HL-60 (cell line): ENCODE results near the gene SLC27A5.

Source experiments
- DNase-seq, 2 experiments: peaks; one replicate each; pipeline ENCODE4 v3.0.0-alpha.2; 2010 to 2020; ENCODE audit warnings: low read depth in 1 of 2, low spot score in 1 of 2
- H3K27ac ChIP-seq: fragments of 250-450 bp; sonication (Bioruptor Pico); replicated peaks from 2 replicates; pipeline ENCODE4 v1.5.1; 2020; ENCODE audit warnings: mild to moderate bottlenecking, moderate library complexity
- H3K27me3 ChIP-seq: fragments of 250-450 bp; sonication (Bioruptor Pico); 2 replicates; pipeline ENCODE4 v1.5.1; 2021; ENCODE audit warnings: mild to moderate bottlenecking, moderate library complexity; ENCODE audit not compliant: insufficient read depth, poor library complexity, severe bottlenecking
- H3K4me3 ChIP-seq: replicated peaks from 2 replicates; pipeline ENCODE4 v1.5.1; 2011; ENCODE audit warnings: mild to moderate bottlenecking, control low read depth, low read length; ENCODE audit not compliant: insufficient read depth
- GABPA ChIP-seq: IDR thresholded peaks from 2 replicates; pipeline ENCODE4 v1.6.1; 2012; ENCODE audit warnings: low read depth
- POLR2AphosphoS5 ChIP-seq: IDR thresholded peaks from 2 replicates; pipeline ENCODE4 v1.6.1; 2012; ENCODE audit warnings: low read depth
- REST ChIP-seq: IDR thresholded peaks from 2 replicates; pipeline ENCODE4 v1.6.1; 2012; ENCODE audit warnings: low read depth; ENCODE audit not compliant: insufficient replicate concordance
- SPI1 ChIP-seq: IDR thresholded peaks from 2 replicates; pipeline ENCODE4 v1.6.1; 2012; ENCODE audit warnings: low read depth, mild to moderate bottlenecking, borderline replicate concordance
- TF ChIP-seq, protein P1 (sequence below): IDR thresholded peaks from one replicate; pipeline ENCODE4 v1.5.1; 2011; ENCODE audit warnings: low read length, control low read depth, inconsistent platforms; ENCODE audit not compliant: insufficient read depth

The SLC27A5 gene

DNA sequence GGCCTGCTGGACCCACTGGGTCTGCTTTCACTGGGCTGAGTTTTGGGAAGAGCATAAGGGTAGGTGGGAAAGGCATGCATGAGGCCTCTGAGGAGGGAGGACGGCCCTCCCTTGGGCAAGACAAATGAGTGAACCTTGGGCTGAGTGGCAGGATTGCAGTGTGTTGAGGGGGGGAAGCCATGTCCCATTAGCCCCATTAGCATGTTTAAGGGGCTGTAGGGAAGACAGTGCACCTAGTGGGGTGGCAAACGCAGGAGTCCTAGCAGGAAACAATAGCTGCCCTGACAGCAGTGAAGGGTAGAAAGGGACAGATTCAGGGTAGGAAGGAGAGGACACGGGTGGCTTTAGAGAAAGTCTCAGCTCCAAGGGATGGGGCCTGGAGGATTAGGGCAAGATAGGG is 10.9 kb upstream of the SLC27A5 start:
- TF ChIP-seq REST (no peak), POLR2AphosphoS5 (no peak), GABPA (no peak), SPI1 (no peak)
- TF ChIP-seq, protein P1, sequence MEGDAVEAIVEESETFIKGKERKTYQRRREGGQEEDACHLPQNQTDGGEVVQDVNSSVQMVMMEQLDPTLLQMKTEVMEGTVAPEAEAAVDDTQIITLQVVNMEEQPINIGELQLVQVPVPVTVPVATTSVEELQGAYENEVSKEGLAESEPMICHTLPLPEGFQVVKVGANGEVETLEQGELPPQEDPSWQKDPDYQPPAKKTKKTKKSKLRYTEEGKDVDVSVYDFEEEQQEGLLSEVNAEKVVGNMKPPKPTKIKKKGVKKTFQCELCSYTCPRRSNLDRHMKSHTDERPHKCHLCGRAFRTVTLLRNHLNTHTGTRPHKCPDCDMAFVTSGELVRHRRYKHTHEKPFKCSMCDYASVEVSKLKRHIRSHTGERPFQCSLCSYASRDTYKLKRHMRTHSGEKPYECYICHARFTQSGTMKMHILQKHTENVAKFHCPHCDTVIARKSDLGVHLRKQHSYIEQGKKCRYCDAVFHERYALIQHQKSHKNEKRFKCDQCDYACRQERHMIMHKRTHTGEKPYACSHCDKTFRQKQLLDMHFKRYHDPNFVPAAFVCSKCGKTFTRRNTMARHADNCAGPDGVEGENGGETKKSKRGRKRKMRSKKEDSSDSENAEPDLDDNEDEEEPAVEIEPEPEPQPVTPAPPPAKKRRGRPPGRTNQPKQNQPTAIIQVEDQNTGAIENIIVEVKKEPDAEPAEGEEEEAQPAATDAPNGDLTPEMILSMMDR = no peak
- Histone ChIP-seq H3K27me3 (no peaks in the 10 kb centered on the region), H3K4me3 (no peak overlapping the region), H3K27ac (no peak overlapping the region)
- DNase-seq = no peak

DNA sequence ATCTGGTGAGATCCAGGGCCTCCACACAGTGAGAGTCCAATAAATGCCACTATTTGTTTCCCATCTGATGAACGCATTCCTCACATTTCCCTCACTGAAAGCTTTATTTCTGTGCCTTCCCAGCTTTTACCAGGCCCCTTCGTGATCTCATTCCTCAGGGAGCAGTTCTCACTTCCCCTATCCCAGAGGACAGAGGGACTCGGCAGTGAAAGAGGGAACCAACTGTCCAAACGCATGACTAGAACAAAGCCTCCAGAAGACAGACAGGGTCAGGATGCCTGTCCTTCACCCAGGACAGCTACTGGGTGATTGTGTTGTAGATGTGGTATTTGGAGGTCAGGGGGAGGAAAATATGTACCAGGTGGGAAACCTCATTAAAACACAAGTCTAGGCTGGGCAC is 9.9 kb upstream of the SLC27A5 start:
- DNase-seq = no peak
- no peak for TF ChIP-seq REST
- no peak for TF ChIP-seq SPI1
- no peak for TF ChIP-seq GABPA
- Histone ChIP-seq H3K27ac (no peak overlapping the region), H3K4me3 (no peak overlapping the region), H3K27me3 (no peaks in the 10 kb centered on the region)

DNA sequence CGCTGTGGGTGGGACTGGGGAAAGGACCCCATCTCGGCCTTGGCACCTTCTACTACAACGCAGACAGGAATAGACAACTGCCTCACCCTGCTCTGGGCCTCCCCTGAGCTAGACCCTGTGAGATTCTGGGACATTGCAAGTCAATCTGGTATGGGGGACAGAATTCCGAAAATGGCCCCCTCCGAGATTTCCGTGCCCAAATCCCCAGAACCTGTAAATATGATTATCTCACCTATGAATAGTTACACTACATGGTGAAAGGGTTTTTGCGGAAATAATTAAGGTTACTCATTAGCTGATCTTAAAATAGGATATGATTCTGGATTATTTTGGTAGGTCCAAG is 8.4 kb upstream of the SLC27A5 start:
- Histone ChIP-seq H3K27ac (peak overlapping the region; percentile 91), H3K27me3 (no peaks in the 10 kb centered on the region), H3K4me3 (peak overlapping the region; percentile 74)
- no peak for DNase-seq
- TF ChIP-seq GABPA = no peak
- TF ChIP-seq REST = no peak

GRCh38 chr19:58519355-58520256 is 7.8 kb upstream of the SLC27A5 start, which contains the start of gene ZBTB45:
TSS of gene ZBTB45 (minus strand) at chr19:58519810. CDS start at chr19:58517673, 2,137 bp downstream.
- DNase-seq = peak; percentile 96 to 97
- Histone ChIP-seq H3K27ac (peak within 1 kb of the TSS; percentile 91), H3K4me3 (peak within 1 kb of the TSS; percentile 74), H3K27me3 (no peaks in the 10 kb centered on the region)
- TF ChIP-seq REST (peak; percentile 51), POLR2AphosphoS5 (peak; percentile 77), SPI1 (peak; percentile 47; the same call in 1 of the 2 replicates), GABPA (peak; percentile 100)
- TF ChIP-seq, protein P1 = peak; percentile 51
